Stimulated activated CD4-positive, alpha-beta T cell treated with anti-CD3 and anti-CD28 coated beads, Interleukin-2, amount 100 ng/mL, for 24 hours (primary cell): ENCODE results near the gene TRIM4.
"Not testable (repeated sequence)": the region's sequence is repeated elsewhere in the genome, so short reads cannot be mapped to it uniquely, and the experiment has no call there.

Source experiments
- DNase-seq, 2 donors: peaks; one replicate each; pipeline ENCODE4 v3.0.0-alpha.2; 2020

TRIM4 gene

GRCh38 chr7:99910976-99911375 is 8.4 kb downstream of the TRIM4 start:
- DNase-seq: no peak

- no peak for DNase-seq
These were observed 17.7 kb downstream of the TRIM4 start for GRCh38 chr7:99901581-99901980.

GRCh38 chr7:99899830-99900519 is 19.4 kb downstream of the TRIM4 start:
- no peak for DNase-seq

- no peak for DNase-seq
These were observed 20.5 kb downstream of the TRIM4 start for GRCh38 chr7:99898836-99899235.

- no peak for DNase-seq
These were observed 21.3 kb downstream of the TRIM4 start for GRCh38 chr7:99898023-99898357.

- DNase-seq: no peak
These were observed 21.9 kb downstream of the TRIM4 start for GRCh38 chr7:99897322-99898022.

GRCh38 chr7:99894738-99895137 is 24.6 kb downstream of the TRIM4 start:
- DNase-seq: no peak

GRCh38 chr7:99893280-99893679 is 26.1 kb downstream of the TRIM4 start:
- no peak for DNase-seq

GRCh38 chr7:99890348-99890747 is 29.0 kb downstream of the TRIM4 start:
- DNase-seq: not testable (repeated sequence)

GRCh38 chr7:99888366-99888765 is 31.0 kb downstream of the TRIM4 start:
- DNase-seq: not testable (repeated sequence)

GRCh38 chr7:99881370-99881769 is 38.0 kb downstream of the TRIM4 start:
- no peak for DNase-seq

GRCh38 chr7:99876933-99877332 is 42.4 kb downstream of the TRIM4 start, which contains the start of gene OR2AE1:
Gene OR2AE1, minus strand, starts transcription at chr7:99877033. Its CDS starts 0 bp downstream, at chr7:99877033.
- DNase-seq: no peak

- no peak for DNase-seq
These were observed 42.8 kb downstream of the TRIM4 start for GRCh38 chr7:99876491-99876890.

GRCh38 chr7:99868246-99868645 is 51.1 kb downstream of the TRIM4 start:
- no peak for DNase-seq

- not testable (repeated sequence) for DNase-seq
These were observed 51.9 kb downstream of the TRIM4 start for GRCh38 chr7:99867477-99867876.

- DNase-seq: no peak
These were observed 55.4 kb downstream of the TRIM4 start for GRCh38 chr7:99863847-99864440.

- DNase-seq: no peak
These were observed 58.8 kb downstream of the TRIM4 start for GRCh38 chr7:99860281-99861127.

- no peak for DNase-seq
These were observed 64.1 kb downstream of the TRIM4 start for GRCh38 chr7:99855236-99855635.

- no peak for DNase-seq
These were observed 70.7 kb downstream of the TRIM4 start for GRCh38 chr7:99848420-99849216.

GRCh38 chr7:99844328-99844727 is 75.0 kb downstream of the TRIM4 start:
- no peak for DNase-seq

GRCh38 chr7:99843808-99844207 is 75.5 kb downstream of the TRIM4 start:
- DNase-seq: no peak

- no peak for DNase-seq
These were observed 76.4 kb downstream of the TRIM4 start for GRCh38 chr7:99842926-99843325.
